Natural killer cell (primary cell): ENCODE measurements around the gene TMEM151A. TPM values are rescaled to one million over a fixed set of nuclear protein-coding genes. Genes with fewer than 3 reads are reported as not detected.

Source experiments
- ATAC-seq, 3 donors: fragments of 150-1000 bp in 2 of 3; fragments of 200-7000 bp in 1 of 3; cut with Tn5 transposase; 1 replicate in 1 of 3; 2 replicates in 2 of 3; pipeline ENCODE4 v1.10.0; 2021; ENCODE audit warnings: mild to moderate bottlenecking in 2 of 3, moderate library complexity in 2 of 3
- DNase-seq, 2 donors: peaks; one replicate each; pipeline versions ENCODE4 v3.0.0 to v3.0.0-alpha.2; 2013 to 2021; ENCODE audit warnings: mixed read lengths in 1 of 2
- H3K27ac ChIP-seq: one replicate; pipeline ENCODE4 v1.5.1; 2013; ENCODE audit warnings: mild to moderate bottlenecking, low read length
- H3K27me3 ChIP-seq: one replicate; pipeline ENCODE4 v1.6.1; 2013; ENCODE audit warnings: low read length; ENCODE audit not compliant: control insufficient read depth, insufficient read depth
- H3K36me3 ChIP-seq: one replicate; pipeline ENCODE4 v1.6.1; 2013; ENCODE audit warnings: low read length; ENCODE audit not compliant: control insufficient read depth, insufficient read depth
- H3K4me1 ChIP-seq: one replicate; pipeline ENCODE4 v1.6.1; 2013; ENCODE audit warnings: low read length; ENCODE audit not compliant: control insufficient read depth, insufficient read depth
- H3K4me3 ChIP-seq: one replicate; pipeline ENCODE4 v1.5.1; 2013; ENCODE audit warnings: low read length
- H3K9me3 ChIP-seq: one replicate; pipeline ENCODE4 v1.6.1; 2013; ENCODE audit warnings: low read length; ENCODE audit not compliant: control insufficient read depth, insufficient read depth
- H3K27ac Mint-ChIP-seq, 2 donors: one replicate each; pipeline ENCODE4 v1.8.0; 2022; ENCODE audit warnings: mild to moderate bottlenecking in 2 of 2, mixed read lengths in 2 of 2, moderate library complexity in 1 of 2
- H3K27me3 Mint-ChIP-seq, 2 donors: one replicate each; pipeline ENCODE4 v1.8.0; 2022; ENCODE audit warnings: low read depth in 2 of 2, mixed read lengths in 2 of 2
- H3K36me3 Mint-ChIP-seq: one replicate; pipeline ENCODE4 v1.8.0; 2022; ENCODE audit warnings: mixed read lengths
- H3K4me1 Mint-ChIP-seq, 2 donors: one replicate each; pipeline ENCODE4 v1.8.0; 2022; ENCODE audit warnings: mixed read lengths in 2 of 2
- H3K4me3 Mint-ChIP-seq: one replicate; pipeline ENCODE4 v1.8.0; 2022; ENCODE audit warnings: mild to moderate bottlenecking, moderate library complexity, mixed read lengths
- H3K9me3 Mint-ChIP-seq, 2 donors: one replicate each; pipeline ENCODE4 v1.8.0; 2022; ENCODE audit warnings: mixed read lengths in 2 of 2
- WGBS: methylation state at CpG from one replicate; pipeline ENCODE4 v1.1.7; 2013; ENCODE audit warnings: missing lambda C conversion rate; ENCODE audit not compliant: insufficient coverage; 5-methylcytosine and 5-hydroxymethylcytosine counted together
- intact Hi-C: fragments of 100-400 bp; cut with micrococcal nuclease; formaldehyde crosslinking; loops from one replicate; pipeline ENCODE4 v1.14.2; 2022
- total RNA-seq, 4 donors: library from RNA; stranded (reverse); fragments of 120-200 nt in 1 of 4; gene quantifications; one replicate each; pipeline versions ENCODE4 v1.2.3 to v1.2.4, GENCODE V29; 2013 to 2022
- TF ChIP-seq, protein P1 (sequence below): fragments of 200-600 bp; IDR thresholded peaks from one replicate; pipeline ENCODE4 v1.8.0; 2022; ENCODE audit warnings: antibody characterized with exemption

The TMEM151A gene
- total RNA-seq, 3 donors from 2014 or later (not counting 1 experiment from before 2014, with no cell fraction given), result not detected

DNA sequence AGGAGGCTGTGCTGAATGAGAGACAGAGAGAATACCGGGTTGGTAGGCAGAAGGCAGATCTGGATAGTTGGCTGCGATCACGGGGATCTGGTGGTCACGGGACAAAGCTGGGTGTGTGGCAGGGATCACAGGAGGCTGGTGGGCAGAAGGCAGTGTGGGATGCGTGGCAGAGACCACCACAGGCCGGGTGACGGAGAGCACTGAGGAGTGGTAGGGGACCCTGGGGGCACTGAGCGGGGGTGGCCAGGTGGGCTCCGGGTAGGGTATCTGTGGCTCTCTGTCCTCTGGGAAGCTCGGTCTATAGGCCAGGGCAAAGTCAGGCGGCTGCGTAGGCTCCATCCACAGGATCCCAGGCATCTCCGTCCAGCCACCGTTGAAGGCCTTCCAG, 23.8 kb downstream of the TMEM151A start:
- H3K9me3 Mint-ChIP-seq, result no peaks in the 10 kb centered on the region
- no peaks in the 10 kb centered on the region for H3K36me3 Mint-ChIP-seq
- TF ChIP-seq, protein P1, sequence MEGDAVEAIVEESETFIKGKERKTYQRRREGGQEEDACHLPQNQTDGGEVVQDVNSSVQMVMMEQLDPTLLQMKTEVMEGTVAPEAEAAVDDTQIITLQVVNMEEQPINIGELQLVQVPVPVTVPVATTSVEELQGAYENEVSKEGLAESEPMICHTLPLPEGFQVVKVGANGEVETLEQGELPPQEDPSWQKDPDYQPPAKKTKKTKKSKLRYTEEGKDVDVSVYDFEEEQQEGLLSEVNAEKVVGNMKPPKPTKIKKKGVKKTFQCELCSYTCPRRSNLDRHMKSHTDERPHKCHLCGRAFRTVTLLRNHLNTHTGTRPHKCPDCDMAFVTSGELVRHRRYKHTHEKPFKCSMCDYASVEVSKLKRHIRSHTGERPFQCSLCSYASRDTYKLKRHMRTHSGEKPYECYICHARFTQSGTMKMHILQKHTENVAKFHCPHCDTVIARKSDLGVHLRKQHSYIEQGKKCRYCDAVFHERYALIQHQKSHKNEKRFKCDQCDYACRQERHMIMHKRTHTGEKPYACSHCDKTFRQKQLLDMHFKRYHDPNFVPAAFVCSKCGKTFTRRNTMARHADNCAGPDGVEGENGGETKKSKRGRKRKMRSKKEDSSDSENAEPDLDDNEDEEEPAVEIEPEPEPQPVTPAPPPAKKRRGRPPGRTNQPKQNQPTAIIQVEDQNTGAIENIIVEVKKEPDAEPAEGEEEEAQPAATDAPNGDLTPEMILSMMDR, result no peak
- peak overlapping the region in 1 of 2 donors; percentile 22 for H3K27ac Mint-ChIP-seq
- intact Hi-C loops, result no loop called here
- no peak overlapping the region for H3K4me3 ChIP-seq
- H3K9me3 ChIP-seq, result no peaks in the 10 kb centered on the region
- peaks cover 45% of the 10 kb centered on the region for H3K4me1 ChIP-seq
- no peak overlapping the region for H3K27ac ChIP-seq
- DNase-seq (no peak), ATAC-seq (no peak)
- H3K4me3 Mint-ChIP-seq, result peak overlapping the region; percentile 57
- no peaks in the 10 kb centered on the region for H3K27me3 ChIP-seq
- H3K27me3 Mint-ChIP-seq, result peaks cover 24 to 28% of the 10 kb centered on the region in 2 donors
- WGBS, result 97% methylated on average over 14 of the region's 14 CpGs
- no peaks in the 10 kb centered on the region for H3K36me3 ChIP-seq
- H3K4me1 Mint-ChIP-seq, result peaks cover 18 to 43% of the 10 kb centered on the region in 2 donors

- DNase-seq (peak in 1 of 2 donors; percentile 50), ATAC-seq (no peak)
- WGBS, result 92% methylated on average over 52 of the region's 52 CpGs
- Histone ChIP-seq H3K9me3 (no peaks in the 10 kb centered on the region), H3K4me3 (no peak overlapping the region), H3K27ac (no peak overlapping the region), H3K27me3 (no peaks in the 10 kb centered on the region), H3K4me1 (peaks cover 45% of the 10 kb centered on the region), H3K36me3 (no peaks in the 10 kb centered on the region)
- no peaks in the 10 kb centered on the region for H3K36me3 Mint-ChIP-seq
- TF ChIP-seq, protein P1, result no peak
- no peaks in the 10 kb centered on the region for H3K9me3 Mint-ChIP-seq
- H3K4me3 Mint-ChIP-seq, result no peak overlapping the region
- peaks cover 18 to 43% of the 10 kb centered on the region in 2 donors for H3K4me1 Mint-ChIP-seq
- intact Hi-C loops, result no loop called here
- H3K27me3 Mint-ChIP-seq, result peaks cover 24 to 28% of the 10 kb centered on the region in 2 donors
- no peak overlapping the region for H3K27ac Mint-ChIP-seq
Measured at GRCh38 chr11:66315921-66316811, 24.5 kb downstream of the TMEM151A start.

DNA sequence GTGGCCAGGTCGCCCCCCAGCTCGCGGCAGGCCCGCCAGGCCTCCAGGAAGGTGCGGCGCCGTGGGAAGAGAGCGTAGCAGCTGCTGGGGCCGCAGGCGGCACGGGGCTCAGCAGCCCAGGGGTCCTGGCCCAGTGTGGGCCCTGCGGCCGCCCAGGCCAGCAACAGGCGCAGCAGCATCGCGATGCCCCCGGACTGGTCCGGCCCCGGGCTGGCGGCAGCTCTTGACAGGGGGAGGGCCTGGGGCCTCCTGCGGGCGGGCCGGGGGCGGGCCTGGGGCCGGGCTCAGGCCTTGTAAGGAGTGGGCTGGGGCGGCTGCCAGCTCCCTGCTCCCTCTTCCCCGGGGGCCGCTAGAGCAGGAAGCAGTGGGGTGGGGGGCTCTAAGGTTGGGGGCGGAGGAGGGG, 25.2 kb downstream of the TMEM151A start, which contains the start of gene CD248:
CD248 (minus strand) TSS at position 196 of the 403 bp plus-strand sequence; CDS start at position 179, 17 bp downstream.
- H3K4me3 ChIP-seq, result no peak within 1 kb of the TSS
- no peaks in the 10 kb centered on the region for H3K9me3 ChIP-seq
- H3K4me1 Mint-ChIP-seq, result peaks cover 14 to 38% of the 10 kb centered on the region in 2 donors
- peaks cover 24 to 28% of the 10 kb centered on the region in 2 donors for H3K27me3 Mint-ChIP-seq
- intact Hi-C loops, result no loop called here
- ATAC-seq (no peak), DNase-seq (no peak)
- peaks cover 40% of the 10 kb centered on the region for H3K4me1 ChIP-seq
- peak within 1 kb of the TSS; percentile 52 for H3K4me3 Mint-ChIP-seq
- 26% methylated on average over 29 of the region's 29 CpGs for WGBS
- peak within 1 kb of the TSS; percentile 36 to 53 for H3K27ac Mint-ChIP-seq
- TF ChIP-seq, protein P1, result no peak
- H3K36me3 Mint-ChIP-seq, result no peaks in the 10 kb centered on the region
- H3K27me3 ChIP-seq, result no peaks in the 10 kb centered on the region
- no peaks in the 10 kb centered on the region for H3K36me3 ChIP-seq
- no peaks in the 10 kb centered on the region for H3K9me3 Mint-ChIP-seq
- H3K27ac ChIP-seq, result peak within 1 kb of the TSS; percentile 67
